Ammon's horn (tissue), 1 donor: ENCODE measurements around the gene SGTA.
"Not testable (repeated sequence)": the region's sequence is repeated elsewhere in the genome, so short reads cannot be mapped to it uniquely, and the experiment has no call there.

ENCODE experiments used
- DNase-seq: peaks from one replicate; pipeline ENCODE4 v3.0.0-alpha.2; 2016; ENCODE audit warnings: low spot score

SGTA gene

GRCh38 chr19:2726904-2727639 is 56.0 kb downstream of the SGTA start:
- no peak for DNase-seq

GRCh38 chr19:2726160-2726855 is 56.8 kb downstream of the SGTA start:
- no peak for DNase-seq

- DNase-seq, result no peak
Observed at GRCh38 chr19:2724148-2724557, 58.9 kb downstream of the SGTA start.

GRCh38 chr19:2723747-2724146 is 59.3 kb downstream of the SGTA start:
- DNase-seq, result no peak

- no peak for DNase-seq
Observed at GRCh38 chr19:2723345-2723715, 59.7 kb downstream of the SGTA start.

- peak; percentile 68 for DNase-seq
Observed at GRCh38 chr19:2722541-2723344, 60.3 kb downstream of the SGTA start.

- no peak for DNase-seq
Observed at GRCh38 chr19:2721570-2722540, 61.2 kb downstream of the SGTA start.

- DNase-seq, result no peak
Observed at GRCh38 chr19:2720777-2721569, 62.1 kb downstream of the SGTA start, which contains the start of gene DIRAS1. Gene DIRAS1 (minus strand): TSS chr19:2721372. CDS start chr19:2717806, 3,566 bp downstream.

- DNase-seq, result peak; percentile 68
Observed at GRCh38 chr19:2719920-2720776, 62.9 kb downstream of the SGTA start.

GRCh38 chr19:2719232-2719735 is 63.8 kb downstream of the SGTA start:
- DNase-seq, result no peak

GRCh38 chr19:2717638-2718541 is 65.2 kb downstream of the SGTA start:
- no peak for DNase-seq

- DNase-seq, result no peak
Observed at GRCh38 chr19:2716722-2717637, 66.1 kb downstream of the SGTA start.

- DNase-seq, result no peak
Observed at GRCh38 chr19:2716275-2716650, 66.8 kb downstream of the SGTA start.

- no peak for DNase-seq
Observed at GRCh38 chr19:2715470-2716274, 67.4 kb downstream of the SGTA start.

- DNase-seq, result no peak
Observed at GRCh38 chr19:2714531-2715269, 68.4 kb downstream of the SGTA start.

GRCh38 chr19:2714102-2714501 is 69.0 kb downstream of the SGTA start:
- not testable (repeated sequence) for DNase-seq
